Anterior cingulate cortex (tissue), 58 donors: ENCODE measurements around the gene LYZL1.
"Not testable (repeated sequence)": the region's sequence is repeated elsewhere in the genome, so short reads cannot be mapped to it uniquely, and the experiment has no call there.

Experiments used
- DNase-seq, 58 donors: peaks; one replicate each; lab custom pipeline; 2025; lab: John Stamatoyannopoulos, UW

LYZL1 gene

GRCh38 chr10:29360215-29360853, 71.5 kb downstream of the LYZL1 start:
- not testable (repeated sequence) for DNase-seq
